Chondrocyte (in vitro differentiated cells): ENCODE data around the gene SORBS1. TPM values are rescaled to one million over a fixed set of nuclear protein-coding genes. Genes with fewer than 3 reads are reported as not detected.

Experiments
- DNase-seq: peaks from one replicate; pipeline ENCODE4 v3.0.0; 2021; ENCODE audit warnings: mixed read lengths, low spot score
- H3K27ac Mint-ChIP-seq: one replicate; pipeline ENCODE4 v1.8.0; 2021; ENCODE audit warnings: mild to moderate bottlenecking, moderate library complexity, mixed read lengths; ENCODE audit not compliant: unreplicated experiment
- H3K27me3 Mint-ChIP-seq: 2 replicates; pipeline ENCODE4 v1.8.0; 2021; ENCODE audit warnings: low read depth, mixed read lengths
- H3K36me3 Mint-ChIP-seq: 2 replicates; pipeline ENCODE4 v1.8.0; 2021; ENCODE audit warnings: low read depth, mixed read lengths
- H3K4me1 Mint-ChIP-seq: 2 replicates; pipeline ENCODE4 v1.8.0; 2021; ENCODE audit warnings: low read depth, mild to moderate bottlenecking, mixed read lengths
- H3K4me3 Mint-ChIP-seq: one replicate; pipeline ENCODE4 v1.8.0; 2021; ENCODE audit warnings: mild to moderate bottlenecking, moderate library complexity, mixed read lengths; ENCODE audit not compliant: unreplicated experiment
- H3K9me3 Mint-ChIP-seq: 2 replicates; pipeline ENCODE4 v1.8.0; 2021; ENCODE audit warnings: low read depth, mixed read lengths
- CTCF ChIP-seq: fragments of 200-600 bp; sonication (generic); IDR thresholded peaks from 2 replicates; pipeline ENCODE4 v1.5.0; 2021; ENCODE audit warnings: antibody characterized with exemption, mild to moderate bottlenecking, moderate library complexity
- total RNA-seq: library from RNA; stranded (reverse); gene quantifications from 3 replicates; pipeline ENCODE4 v1.2.1, GENCODE V29; 2021

The SORBS1 gene
- total RNA-seq, 1 donor from 2014 or later = 5.0 TPM

GRCh38 chr10:95296764-95297163 lies 264.4 kb downstream of the SORBS1 start:
- no peak overlapping the region for H3K27ac Mint-ChIP-seq
- H3K4me1 Mint-ChIP-seq = peaks cover 22% of the 10 kb centered on the region
- no peak overlapping the region for H3K4me3 Mint-ChIP-seq
- H3K36me3 Mint-ChIP-seq = no peaks in the 10 kb centered on the region
- no peak for DNase-seq
- TF ChIP-seq CTCF = no peak
- H3K9me3 Mint-ChIP-seq = no peaks in the 10 kb centered on the region
- H3K27me3 Mint-ChIP-seq = no peaks in the 10 kb centered on the region

DNA sequence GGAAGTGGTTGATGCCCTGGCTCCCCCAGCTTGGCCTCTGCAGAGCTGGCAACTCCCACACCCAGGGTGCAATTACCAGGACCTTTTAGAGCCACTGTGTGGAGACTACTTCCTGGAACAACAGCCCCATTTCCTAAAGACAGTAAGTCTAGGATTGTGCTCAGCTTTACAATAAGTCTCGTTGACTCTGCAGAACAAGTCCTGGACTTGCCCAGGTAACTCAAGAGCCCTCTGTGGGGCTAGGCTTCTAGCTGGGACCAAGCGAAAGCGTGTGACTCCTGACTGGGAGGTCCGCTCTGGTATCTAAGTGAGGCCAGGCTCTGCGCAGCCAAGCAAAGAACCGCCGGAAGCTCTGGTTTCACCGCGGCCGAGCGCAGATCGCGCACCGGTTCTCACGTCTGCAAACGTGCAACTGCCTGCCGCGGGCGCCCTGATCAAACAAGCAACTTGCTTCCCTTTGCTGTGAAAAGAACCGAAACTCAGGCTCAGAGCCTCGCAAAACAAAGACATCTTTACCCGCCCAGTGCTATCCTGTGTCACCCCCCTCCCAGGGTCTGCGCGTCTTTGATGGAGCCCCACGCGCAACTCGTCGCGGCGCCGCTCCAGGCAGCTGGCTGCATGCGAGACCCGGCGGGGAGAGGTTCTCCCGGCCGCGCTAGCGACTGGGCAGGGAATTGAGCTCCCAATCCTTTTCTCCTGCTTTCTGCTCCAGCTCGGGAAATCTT lies 266.0 kb downstream of the SORBS1 start:
- no peaks in the 10 kb centered on the region for H3K9me3 Mint-ChIP-seq
- H3K27ac Mint-ChIP-seq = no peak overlapping the region
- DNase-seq = no peak
- peaks cover 24% of the 10 kb centered on the region for H3K4me1 Mint-ChIP-seq
- no peak for TF ChIP-seq CTCF
- H3K27me3 Mint-ChIP-seq = no peaks in the 10 kb centered on the region
- H3K36me3 Mint-ChIP-seq = no peaks in the 10 kb centered on the region
- peak overlapping the region; percentile 53 for H3K4me3 Mint-ChIP-seq

GRCh38 chr10:95293631-95294030 lies 267.5 kb downstream of the SORBS1 start:
- Mint-ChIP-seq H3K9me3 (no peaks in the 10 kb centered on the region), H3K27me3 (no peaks in the 10 kb centered on the region)
- no peak for TF ChIP-seq CTCF

DNA sequence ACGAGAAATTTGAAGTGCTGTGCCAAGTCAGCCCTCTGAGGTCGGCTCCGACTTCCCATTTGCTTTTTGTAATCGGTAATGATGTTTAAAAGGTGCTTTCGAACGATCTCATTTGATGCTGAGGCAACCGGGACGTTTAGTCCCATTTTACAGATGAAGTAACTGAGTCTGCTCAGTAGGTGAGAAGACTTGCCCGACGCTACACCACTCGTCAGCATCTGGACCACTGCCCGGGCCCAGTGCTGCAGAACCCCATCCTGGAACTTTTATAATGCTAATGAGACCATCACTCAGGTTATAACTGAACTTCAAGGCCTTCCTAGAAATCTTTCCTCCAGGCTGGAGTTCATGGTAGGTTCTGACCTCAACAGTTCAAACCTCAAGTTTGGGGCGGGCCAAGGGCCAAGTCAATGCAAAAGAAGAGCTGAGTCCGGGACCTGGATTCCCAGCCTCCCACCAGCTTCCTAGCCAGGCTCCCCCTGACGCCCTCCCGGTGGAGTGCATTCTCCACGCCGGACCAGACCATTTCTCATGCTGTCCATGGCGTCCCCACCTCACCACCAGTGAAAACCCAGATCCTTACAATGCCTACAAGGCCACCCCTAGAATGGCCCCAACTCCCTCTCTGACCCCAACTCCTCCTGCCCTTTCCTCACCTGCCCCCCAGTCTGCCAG lies 269.7 kb downstream of the SORBS1 start:
- Mint-ChIP-seq H3K27ac (no peak overlapping the region), H3K9me3 (no peaks in the 10 kb centered on the region), H3K36me3 (no peaks in the 10 kb centered on the region), H3K4me3 (peak overlapping the region; percentile 64), H3K27me3 (no peaks in the 10 kb centered on the region), H3K4me1 (peaks cover 52% of the 10 kb centered on the region)
- no peak for DNase-seq
- no peak for TF ChIP-seq CTCF

More at GRCh38 chr10:95293631-95294030, 267.5 kb downstream of the SORBS1 start:
- no peak for DNase-seq
- H3K4me3 Mint-ChIP-seq = no peak overlapping the region
- no peak overlapping the region for H3K27ac Mint-ChIP-seq
- peaks cover 37% of the 10 kb centered on the region for H3K4me1 Mint-ChIP-seq
- no peaks in the 10 kb centered on the region for H3K36me3 Mint-ChIP-seq

- Mint-ChIP-seq H3K4me3 (peak within 1 kb of the TSS; percentile 89), H3K9me3 (no peaks in the 10 kb centered on the region), H3K4me1 (peaks cover 52% of the 10 kb centered on the region), H3K36me3 (no peaks in the 10 kb centered on the region), H3K27ac (peak within 1 kb of the TSS; percentile 77), H3K27me3 (no peaks in the 10 kb centered on the region)
- TF ChIP-seq CTCF = peak; percentile 64
- DNase-seq = no peak
Observed at GRCh38 chr10:95290461-95291364, 270.5 kb downstream of the SORBS1 start, which contains the start of gene PDLIM1. TSS of gene PDLIM1 (minus strand) at chr10:95291003. CDS start at chr10:95290915, 88 bp downstream.
